AG04450 (cell line): ENCODE measurements around the gene ARHGAP22. TPM values are rescaled to one million over a fixed set of nuclear protein-coding genes. Genes with fewer than 3 reads are reported as not detected.

Experiments used
- CTCF ChIA-PET: fragments of 300-600, 350-600 bp; formaldehyde crosslinking; extraction: SDS; loops from one replicate; lab custom pipeline; 2022; ENCODE audit warnings: antibody characterized with exemption, inconsistent platforms; lab: Charles Lee
- POLR2A ChIA-PET: fragments of 350-600 bp; formaldehyde crosslinking; extraction: SDS; loops from one replicate; lab custom pipeline; 2021; ENCODE audit warnings: antibody characterized with exemption, inconsistent platforms; lab: Yijun Ruan, JAX
- DNase-seq: peaks from one replicate; pipeline ENCODE4 v3.0.0-alpha.2; 2011; ENCODE audit warnings: low read depth, low spot score
- H3K27ac ChIP-seq: one replicate; pipeline ENCODE4 v1.5.1; 2012; ENCODE audit warnings: low read depth, low read length, control low read depth
- H3K27me3 ChIP-seq: one replicate; pipeline ENCODE4 v1.6.0; 2012; ENCODE audit warnings: low read length; ENCODE audit not compliant: control insufficient read depth, insufficient read depth
- H3K4me3 ChIP-seq: 2 replicates; pipeline ENCODE4 v1.5.1; 2011; ENCODE audit warnings: mild to moderate bottlenecking, low read depth, low read length, control low read depth
- H3K9me3 ChIP-seq: 2 replicates; pipeline ENCODE4 v1.5.1; 2012; ENCODE audit warnings: low read length; ENCODE audit not compliant: control insufficient read depth, insufficient read depth
- CTCF ChIP-seq: IDR thresholded peaks from 2 replicates; pipeline ENCODE4 v1.5.1; 2011; ENCODE audit warnings: low read depth, low read length, control low read depth, inconsistent platforms
- polyA plus RNA-seq: library from polyadenylated mRNA; depleted of rRNA; stranded (reverse); fragments of >200 nt; gene quantifications from 2 replicates; pipeline ENCODE4 v1.2.3, GENCODE V29; 2011

Gene ARHGAP22
- polyA plus RNA-seq, 1 experiment, result 8.2 TPM

GRCh38 chr10:48467669-48468068, 137.2 kb downstream of the ARHGAP22 start:
- Histone ChIP-seq H3K4me3 (no peak overlapping the region), H3K27ac (no peak overlapping the region), H3K9me3 (no peaks in the 10 kb centered on the region), H3K27me3 (no peaks in the 10 kb centered on the region)
- no peak for TF ChIP-seq CTCF
- POLR2A ChIA-PET, result no interaction called here
- CTCF ChIA-PET, result interaction anchor here (1.0 kb wide), 1 partner anchor 105 kb away, joined by 7 read pairs; no protein-coding TSS in a partner anchor
- DNase-seq, result no peak

GRCh38 chr10:48466611-48467240, 138.1 kb downstream of the ARHGAP22 start:
- no peak for DNase-seq
- no peak for TF ChIP-seq CTCF
- no peak overlapping the region for H3K27ac ChIP-seq
- no peak overlapping the region for H3K4me3 ChIP-seq
- ChIA-PET CTCF (no interaction called here), POLR2A (no interaction called here)
- no peaks in the 10 kb centered on the region for H3K27me3 ChIP-seq
- H3K9me3 ChIP-seq, result no peaks in the 10 kb centered on the region

GRCh38 chr10:48465860-48466521, 138.9 kb downstream of the ARHGAP22 start:
- no peak overlapping the region for H3K4me3 ChIP-seq
- no peak for DNase-seq
- H3K9me3 ChIP-seq, result no peaks in the 10 kb centered on the region
- TF ChIP-seq CTCF, result no peak
- H3K27me3 ChIP-seq, result no peaks in the 10 kb centered on the region
- no peak overlapping the region for H3K27ac ChIP-seq
- CTCF ChIA-PET, result no interaction called here
- POLR2A ChIA-PET, result no interaction called here

GRCh38 chr10:48464871-48465736, 139.8 kb downstream of the ARHGAP22 start:
- H3K27me3 ChIP-seq, result no peaks in the 10 kb centered on the region
- CTCF ChIA-PET, result no interaction called here
- DNase-seq, result no peak
- POLR2A ChIA-PET, result no interaction called here
- no peak for TF ChIP-seq CTCF
- no peak overlapping the region for H3K27ac ChIP-seq
- no peaks in the 10 kb centered on the region for H3K9me3 ChIP-seq
- H3K4me3 ChIP-seq, result no peak overlapping the region
